Activated CD4-positive, alpha-beta T cell treated with anti-CD3 and anti-CD28 coated beads for 4 hours (primary cell): Measurements from ENCODE around the gene POLR2C.
"Not testable (repeated sequence)": the region's sequence is repeated elsewhere in the genome, so short reads cannot be mapped to it uniquely, and the experiment has no call there.

Experiments
- DNase-seq, 2 donors: peaks; one replicate each; pipeline ENCODE4 v3.0.0-alpha.2; 2020

POLR2C gene

GRCh38 chr16:57462209-57462977, at the start of gene POLR2C:
TSS of gene POLR2C (plus strand) at chr16:57462679. CDS start at chr16:57462725, 46 bp downstream.
- DNase-seq: peak; percentile 88 to 93

GRCh38 chr16:57413301-57413730, 49.2 kb upstream of the POLR2C start:
- no peak for DNase-seq

- DNase-seq: no peak
These were observed 48.7 kb upstream of the POLR2C start for GRCh38 chr16:57413733-57414132.

- DNase-seq: no peak
These were observed 46.4 kb upstream of the POLR2C start for GRCh38 chr16:57416084-57416483.

GRCh38 chr16:57419506-57419905, 43.0 kb upstream of the POLR2C start:
- DNase-seq: no peak

GRCh38 chr16:57422026-57422944, 40.2 kb upstream of the POLR2C start:
- no peak for DNase-seq

- DNase-seq: no peak
These were observed 39.3 kb upstream of the POLR2C start for GRCh38 chr16:57423152-57423551.

- DNase-seq: no peak
These were observed 37.9 kb upstream of the POLR2C start for GRCh38 chr16:57424583-57424982.

- no peak for DNase-seq
These were observed 36.1 kb upstream of the POLR2C start for GRCh38 chr16:57426356-57426755.

- DNase-seq: no peak
These were observed 35.2 kb upstream of the POLR2C start for GRCh38 chr16:57427307-57427706.

- DNase-seq: no peak
These were observed 34.7 kb upstream of the POLR2C start for GRCh38 chr16:57427824-57428223.

- no peak for DNase-seq
These were observed 31.5 kb upstream of the POLR2C start for GRCh38 chr16:57430955-57431354.

- DNase-seq: no peak
These were observed 30.0 kb upstream of the POLR2C start for GRCh38 chr16:57432505-57432904.

- no peak for DNase-seq
These were observed 29.5 kb upstream of the POLR2C start for GRCh38 chr16:57432989-57433388.

GRCh38 chr16:57434003-57434402, 28.5 kb upstream of the POLR2C start:
- no peak for DNase-seq

- DNase-seq: no peak
These were observed 26.6 kb upstream of the POLR2C start for GRCh38 chr16:57435838-57436237.

GRCh38 chr16:57439947-57440346, 22.5 kb upstream of the POLR2C start:
- DNase-seq: not testable (repeated sequence)

GRCh38 chr16:57440551-57440950, 21.9 kb upstream of the POLR2C start:
- not testable (repeated sequence) for DNase-seq

GRCh38 chr16:57444711-57445110, 17.8 kb upstream of the POLR2C start:
- DNase-seq: no peak

GRCh38 chr16:57445510-57445909, 17.0 kb upstream of the POLR2C start:
- DNase-seq: no peak

- DNase-seq: peak; percentile 14 to 21
These were observed 15.8 kb upstream of the POLR2C start for GRCh38 chr16:57446531-57447185.

GRCh38 chr16:57447186-57447962, 15.1 kb upstream of the POLR2C start, which contains the start of the genes CIAPIN1 and COQ9:
TSS of gene CIAPIN1 (minus strand) at chr16:57447385. CDS start at chr16:57440928, 6,457 bp downstream.
TSS of gene COQ9 (plus strand) at chr16:57447479. CDS start at chr16:57447506, 27 bp downstream.
- peak; percentile 91 for DNase-seq
